Measurements from ENCODE around the gene PLD2. TPM values are rescaled to one million over a fixed set of nuclear protein-coding genes. Genes with fewer than 3 reads are reported as not detected.

The PLD2 gene
- total and polyA plus RNA-seq, 9 of the 15 experiments (the other 6 are each of a cell fraction or from before 2014, with no cell fraction given): 0.20 to 7.5 (median 3.3) TPM

GRCh38 chr17:4833178-4833940 is 26.4 kb downstream of the PLD2 start, which contains the start of gene MINK1 (continued):
- TF ChIP-seq USF1 (CRISPR knock-in tag; IDR thresholded peaks at IDR 0.05) (peak; percentile 14; the same call in 1 of the 2 replicates), TCFL5 (CRISPR knock-in tag; conservative IDR thresholded peaks at IDR 0.05) (no peak), ZNF57 (CRISPR knock-in tag; IDR thresholded peaks at IDR 0.05) (no peak), NFIX (CRISPR knock-in tag; IDR thresholded peaks at IDR 0.05; ENCODE audit: low read depth) (no peak), SNIP1 (IDR thresholded peaks at IDR 0.05; ENCODE audit: low read depth) (no peak), SIX5 (IDR thresholded peaks at IDR 0.05; ENCODE audit: borderline replicate concordance in 1 of 2, insufficient read depth in 1 of 2, low read depth in 1 of 2, low read length in 2 of 2) (no peak), PHTF2 (CRISPR knock-in tag; IDR thresholded peaks at IDR 0.05) (no peak), RCOR1 (IDR thresholded peaks at IDR 0.05; ENCODE audit: borderline replicate concordance in 1 of 2, low read depth in 2 of 2, low read length in 2 of 2) (no peak), ERF (CRISPR knock-in tag; IDR thresholded peaks at IDR 0.05) (no peak), BRD4 (IDR thresholded peaks at IDR 0.05) (no peak), ESRRA (IDR thresholded peaks at IDR 0.05; ENCODE audit: borderline replicate concordance, low read depth) (peak; percentile 18; the same call in 1 of the 2 replicates), CEBPB (tag; IDR thresholded peaks at IDR 0.05) (no peak)
- TF ChIP-seq, protein P1, sequence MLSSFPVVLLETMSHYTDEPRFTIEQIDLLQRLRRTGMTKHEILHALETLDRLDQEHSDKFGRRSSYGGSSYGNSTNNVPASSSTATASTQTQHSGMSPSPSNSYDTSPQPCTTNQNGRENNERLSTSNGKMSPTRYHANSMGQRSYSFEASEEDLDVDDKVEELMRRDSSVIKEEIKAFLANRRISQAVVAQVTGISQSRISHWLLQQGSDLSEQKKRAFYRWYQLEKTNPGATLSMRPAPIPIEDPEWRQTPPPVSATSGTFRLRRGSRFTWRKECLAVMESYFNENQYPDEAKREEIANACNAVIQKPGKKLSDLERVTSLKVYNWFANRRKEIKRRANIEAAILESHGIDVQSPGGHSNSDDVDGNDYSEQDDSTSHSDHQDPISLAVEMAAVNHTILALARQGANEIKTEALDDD (IDR thresholded peaks at IDR 0.05): no peak
- TF ChIP-seq, protein P2, sequence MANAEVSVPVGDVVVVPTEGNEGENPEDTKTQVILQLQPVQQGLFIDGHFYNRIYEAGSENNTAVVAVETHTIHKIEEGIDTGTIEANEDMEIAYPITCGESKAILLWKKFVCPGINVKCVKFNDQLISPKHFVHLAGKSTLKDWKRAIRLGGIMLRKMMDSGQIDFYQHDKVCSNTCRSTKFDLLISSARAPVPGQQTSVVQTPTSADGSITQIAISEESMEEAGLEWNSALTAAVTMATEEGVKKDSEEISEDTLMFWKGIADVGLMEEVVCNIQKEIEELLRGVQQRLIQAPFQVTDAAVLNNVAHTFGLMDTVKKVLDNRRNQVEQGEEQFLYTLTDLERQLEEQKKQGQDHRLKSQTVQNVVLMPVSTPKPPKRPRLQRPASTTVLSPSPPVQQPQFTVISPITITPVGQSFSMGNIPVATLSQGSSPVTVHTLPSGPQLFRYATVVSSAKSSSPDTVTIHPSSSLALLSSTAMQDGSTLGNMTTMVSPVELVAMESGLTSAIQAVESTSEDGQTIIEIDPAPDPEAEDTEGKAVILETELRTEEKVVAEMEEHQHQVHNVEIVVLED (CRISPR knock-in tag; IDR thresholded peaks at IDR 0.05): peak; percentile 93
- TF ChIP-seq, protein P3, sequence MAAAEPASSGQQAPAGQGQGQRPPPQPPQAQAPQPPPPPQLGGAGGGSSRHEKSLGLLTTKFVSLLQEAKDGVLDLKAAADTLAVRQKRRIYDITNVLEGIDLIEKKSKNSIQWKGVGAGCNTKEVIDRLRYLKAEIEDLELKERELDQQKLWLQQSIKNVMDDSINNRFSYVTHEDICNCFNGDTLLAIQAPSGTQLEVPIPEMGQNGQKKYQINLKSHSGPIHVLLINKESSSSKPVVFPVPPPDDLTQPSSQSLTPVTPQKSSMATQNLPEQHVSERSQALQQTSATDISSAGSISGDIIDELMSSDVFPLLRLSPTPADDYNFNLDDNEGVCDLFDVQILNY (CRISPR knock-in tag; IDR thresholded peaks at IDR 0.05): no peak
- TF ChIP-seq, protein P4, sequence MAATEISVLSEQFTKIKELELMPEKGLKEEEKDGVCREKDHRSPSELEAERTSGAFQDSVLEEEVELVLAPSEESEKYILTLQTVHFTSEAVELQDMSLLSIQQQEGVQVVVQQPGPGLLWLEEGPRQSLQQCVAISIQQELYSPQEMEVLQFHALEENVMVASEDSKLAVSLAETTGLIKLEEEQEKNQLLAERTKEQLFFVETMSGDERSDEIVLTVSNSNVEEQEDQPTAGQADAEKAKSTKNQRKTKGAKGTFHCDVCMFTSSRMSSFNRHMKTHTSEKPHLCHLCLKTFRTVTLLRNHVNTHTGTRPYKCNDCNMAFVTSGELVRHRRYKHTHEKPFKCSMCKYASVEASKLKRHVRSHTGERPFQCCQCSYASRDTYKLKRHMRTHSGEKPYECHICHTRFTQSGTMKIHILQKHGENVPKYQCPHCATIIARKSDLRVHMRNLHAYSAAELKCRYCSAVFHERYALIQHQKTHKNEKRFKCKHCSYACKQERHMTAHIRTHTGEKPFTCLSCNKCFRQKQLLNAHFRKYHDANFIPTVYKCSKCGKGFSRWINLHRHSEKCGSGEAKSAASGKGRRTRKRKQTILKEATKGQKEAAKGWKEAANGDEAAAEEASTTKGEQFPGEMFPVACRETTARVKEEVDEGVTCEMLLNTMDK (IDR thresholded peaks at IDR 0.05; ENCODE audit: borderline replicate concordance, insufficient read depth, low read depth, low read length, poor library complexity, severe bottlenecking): no peak
- TF ChIP-seq, protein P5, sequence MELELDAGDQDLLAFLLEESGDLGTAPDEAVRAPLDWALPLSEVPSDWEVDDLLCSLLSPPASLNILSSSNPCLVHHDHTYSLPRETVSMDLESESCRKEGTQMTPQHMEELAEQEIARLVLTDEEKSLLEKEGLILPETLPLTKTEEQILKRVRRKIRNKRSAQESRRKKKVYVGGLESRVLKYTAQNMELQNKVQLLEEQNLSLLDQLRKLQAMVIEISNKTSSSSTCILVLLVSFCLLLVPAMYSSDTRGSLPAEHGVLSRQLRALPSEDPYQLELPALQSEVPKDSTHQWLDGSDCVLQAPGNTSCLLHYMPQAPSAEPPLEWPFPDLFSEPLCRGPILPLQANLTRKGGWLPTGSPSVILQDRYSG (tag; conservative IDR thresholded peaks at IDR 0.05; ENCODE audit: low read depth): no peak
